ENCODE measurements around the gene MINDY4B. TPM values are rescaled to one million over a fixed set of nuclear protein-coding genes. Genes with fewer than 3 reads are reported as not detected.

Gene MINDY4B
- total and polyA plus RNA-seq, 2 of the 13 experiments (the other 11 are each of a cell fraction or from before 2014, with no cell fraction given), result not detected

Other genes starting within 250 kb of the MINDY4B start
- not detected in 2 replicates for gene ERICH6, start 201.5 kb downstream of the MINDY4B start, total RNA-seq (2016; rRNA removed; fragmentation: Illumina TruSeq; extraction: Trizol)
- gene ERICH6, start 201.5 kb downstream of the MINDY4B start, polyA plus RNA-seq (2011; rRNA removed), result 0.03 TPM in 1 of 2 replicates, not detected in the other
- 71.8 and 79.5 TPM in 2 replicates for gene SIAH2, start 142.3 kb downstream of the MINDY4B start, total RNA-seq (2016; rRNA removed; fragmentation: Illumina TruSeq; extraction: Trizol)
- 117 and 140 TPM in 2 replicates for gene SIAH2, start 142.3 kb downstream of the MINDY4B start, polyA plus RNA-seq (2011; rRNA removed)
- not detected in 2 replicates for gene CLRN1, start 67.3 kb upstream of the MINDY4B start, total RNA-seq (2016; rRNA removed; fragmentation: Illumina TruSeq; extraction: Trizol)
- gene CLRN1, start 67.3 kb upstream of the MINDY4B start, polyA plus RNA-seq (2011; rRNA removed), result not detected in 2 replicates
- 0.64 and 0.81 TPM in 2 replicates for gene MED12L, start 180.2 kb upstream of the MINDY4B start, total RNA-seq (2016; rRNA removed; fragmentation: Illumina TruSeq; extraction: Trizol)
- 0.05 and 0.07 TPM in 2 replicates for gene MED12L, start 180.2 kb upstream of the MINDY4B start, polyA plus RNA-seq (2011; rRNA removed)